Natural killer cell (primary cell): ENCODE data around the gene RBM5. TPM values are rescaled to one million over a fixed set of nuclear protein-coding genes. Genes with fewer than 3 reads are reported as not detected.

Source experiments
- ATAC-seq, 3 donors: fragments of 150-1000 bp in 2 of 3; fragments of 200-7000 bp in 1 of 3; cut with Tn5 transposase; 1 replicate in 1 of 3; 2 replicates in 2 of 3; pipeline ENCODE4 v1.10.0; 2021; ENCODE audit warnings: mild to moderate bottlenecking in 2 of 3, moderate library complexity in 2 of 3
- DNase-seq, 2 donors: peaks; one replicate each; pipeline versions ENCODE4 v3.0.0 to v3.0.0-alpha.2; 2013 to 2021; ENCODE audit warnings: mixed read lengths in 1 of 2
- H3K27ac ChIP-seq: one replicate; pipeline ENCODE4 v1.5.1; 2013; ENCODE audit warnings: mild to moderate bottlenecking, low read length
- H3K27me3 ChIP-seq: one replicate; pipeline ENCODE4 v1.6.1; 2013; ENCODE audit warnings: low read length; ENCODE audit not compliant: control insufficient read depth, insufficient read depth
- H3K36me3 ChIP-seq: one replicate; pipeline ENCODE4 v1.6.1; 2013; ENCODE audit warnings: low read length; ENCODE audit not compliant: control insufficient read depth, insufficient read depth
- H3K4me1 ChIP-seq: one replicate; pipeline ENCODE4 v1.6.1; 2013; ENCODE audit warnings: low read length; ENCODE audit not compliant: control insufficient read depth, insufficient read depth
- H3K4me3 ChIP-seq: one replicate; pipeline ENCODE4 v1.5.1; 2013; ENCODE audit warnings: low read length
- H3K9me3 ChIP-seq: one replicate; pipeline ENCODE4 v1.6.1; 2013; ENCODE audit warnings: low read length; ENCODE audit not compliant: control insufficient read depth, insufficient read depth
- H3K27ac Mint-ChIP-seq, 2 donors: one replicate each; pipeline ENCODE4 v1.8.0; 2022; ENCODE audit warnings: mild to moderate bottlenecking in 2 of 2, mixed read lengths in 2 of 2, moderate library complexity in 1 of 2
- H3K27me3 Mint-ChIP-seq, 2 donors: one replicate each; pipeline ENCODE4 v1.8.0; 2022; ENCODE audit warnings: low read depth in 2 of 2, mixed read lengths in 2 of 2
- H3K36me3 Mint-ChIP-seq: one replicate; pipeline ENCODE4 v1.8.0; 2022; ENCODE audit warnings: mixed read lengths
- H3K4me1 Mint-ChIP-seq, 2 donors: one replicate each; pipeline ENCODE4 v1.8.0; 2022; ENCODE audit warnings: mixed read lengths in 2 of 2
- H3K4me3 Mint-ChIP-seq: one replicate; pipeline ENCODE4 v1.8.0; 2022; ENCODE audit warnings: mild to moderate bottlenecking, moderate library complexity, mixed read lengths
- H3K9me3 Mint-ChIP-seq, 2 donors: one replicate each; pipeline ENCODE4 v1.8.0; 2022; ENCODE audit warnings: mixed read lengths in 2 of 2
- WGBS: methylation state at CpG from one replicate; pipeline ENCODE4 v1.1.7; 2013; ENCODE audit warnings: missing lambda C conversion rate; ENCODE audit not compliant: insufficient coverage; 5-methylcytosine and 5-hydroxymethylcytosine counted together
- intact Hi-C: fragments of 100-400 bp; cut with micrococcal nuclease; formaldehyde crosslinking; loops from one replicate; pipeline ENCODE4 v1.14.2; 2022
- total RNA-seq, 4 donors: library from RNA; stranded (reverse); fragments of 120-200 nt in 1 of 4; gene quantifications; one replicate each; pipeline versions ENCODE4 v1.2.3 to v1.2.4, GENCODE V29; 2013 to 2022
- TF ChIP-seq, protein P1 (sequence below): fragments of 200-600 bp; IDR thresholded peaks from one replicate; pipeline ENCODE4 v1.8.0; 2022; ENCODE audit warnings: antibody characterized with exemption

RBM5 gene
- total RNA-seq, 3 donors from 2014 or later (not counting 1 experiment from before 2014, with no cell fraction given) = 359 to 473 (median 401) TPM

- Histone ChIP-seq H3K27ac (no peak within 1 kb of the TSS), H3K9me3 (no peaks in the 10 kb centered on the region), H3K36me3 (no peaks in the 10 kb centered on the region), H3K4me3 (no peak within 1 kb of the TSS), H3K4me1 (peaks cover 18% of the 10 kb centered on the region), H3K27me3 (peaks cover 20% of the 10 kb centered on the region)
- H3K4me3 Mint-ChIP-seq = peak within 1 kb of the TSS; percentile 90
- no peaks in the 10 kb centered on the region for H3K36me3 Mint-ChIP-seq
- no peaks in the 10 kb centered on the region for H3K9me3 Mint-ChIP-seq
- peaks cover 23 to 37% of the 10 kb centered on the region in 2 donors for H3K27me3 Mint-ChIP-seq
- WGBS = under 1% methylated on average over 98 of the region's 98 CpGs
- intact Hi-C loops = no loop called here
- DNase-seq (peak; percentile 61 to 87), ATAC-seq (peak; percentile 91 to 93 (median 91))
- H3K27ac Mint-ChIP-seq = no peak within 1 kb of the TSS
- TF ChIP-seq, protein P1, sequence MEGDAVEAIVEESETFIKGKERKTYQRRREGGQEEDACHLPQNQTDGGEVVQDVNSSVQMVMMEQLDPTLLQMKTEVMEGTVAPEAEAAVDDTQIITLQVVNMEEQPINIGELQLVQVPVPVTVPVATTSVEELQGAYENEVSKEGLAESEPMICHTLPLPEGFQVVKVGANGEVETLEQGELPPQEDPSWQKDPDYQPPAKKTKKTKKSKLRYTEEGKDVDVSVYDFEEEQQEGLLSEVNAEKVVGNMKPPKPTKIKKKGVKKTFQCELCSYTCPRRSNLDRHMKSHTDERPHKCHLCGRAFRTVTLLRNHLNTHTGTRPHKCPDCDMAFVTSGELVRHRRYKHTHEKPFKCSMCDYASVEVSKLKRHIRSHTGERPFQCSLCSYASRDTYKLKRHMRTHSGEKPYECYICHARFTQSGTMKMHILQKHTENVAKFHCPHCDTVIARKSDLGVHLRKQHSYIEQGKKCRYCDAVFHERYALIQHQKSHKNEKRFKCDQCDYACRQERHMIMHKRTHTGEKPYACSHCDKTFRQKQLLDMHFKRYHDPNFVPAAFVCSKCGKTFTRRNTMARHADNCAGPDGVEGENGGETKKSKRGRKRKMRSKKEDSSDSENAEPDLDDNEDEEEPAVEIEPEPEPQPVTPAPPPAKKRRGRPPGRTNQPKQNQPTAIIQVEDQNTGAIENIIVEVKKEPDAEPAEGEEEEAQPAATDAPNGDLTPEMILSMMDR = no peak
- H3K4me1 Mint-ChIP-seq = peaks cover 6 to 29% of the 10 kb centered on the region in 2 donors
Observed at GRCh38 chr3:50154840-50155490, 66.2 kb downstream of the RBM5 start, which contains the start of gene SEMA3F. Gene SEMA3F, plus strand, starts transcription at chr3:50155324. Its CDS starts 4,299 bp downstream, at chr3:50159623.

- Mint-ChIP-seq H3K9me3 (no peaks in the 10 kb centered on the region), H3K4me3 (peak overlapping the region; percentile 74), H3K27ac (no peak overlapping the region), H3K4me1 (peaks cover 6 to 29% of the 10 kb centered on the region in 2 donors), H3K27me3 (peaks cover 23 to 37% of the 10 kb centered on the region in 2 donors), H3K36me3 (no peaks in the 10 kb centered on the region)
- Histone ChIP-seq H3K9me3 (no peaks in the 10 kb centered on the region), H3K27me3 (peaks cover 20% of the 10 kb centered on the region), H3K4me3 (no peak overlapping the region), H3K36me3 (no peaks in the 10 kb centered on the region), H3K4me1 (peaks cover 18% of the 10 kb centered on the region), H3K27ac (no peak overlapping the region)
- TF ChIP-seq, protein P1 = no peak
- intact Hi-C loops = no loop called here
- 4% methylated on average over 37 of the region's 37 CpGs for WGBS
- ATAC-seq = no peak
- no peak for DNase-seq
Observed at GRCh38 chr3:50155491-50155878, 66.8 kb downstream of the RBM5 start.

GRCh38 chr3:50155891-50156290 is 67.2 kb downstream of the RBM5 start:
- Mint-ChIP-seq H3K36me3 (no peaks in the 10 kb centered on the region), H3K4me3 (peak overlapping the region; percentile 74), H3K27ac (no peak overlapping the region), H3K4me1 (peaks cover 6 to 29% of the 10 kb centered on the region in 2 donors), H3K27me3 (peaks cover 23 to 37% of the 10 kb centered on the region in 2 donors), H3K9me3 (no peaks in the 10 kb centered on the region)
- no peak for DNase-seq
- ATAC-seq = no peak
- H3K4me3 ChIP-seq = no peak overlapping the region
- H3K9me3 ChIP-seq = no peaks in the 10 kb centered on the region
- WGBS = 40% methylated on average over 13 of the region's 13 CpGs
- peaks cover 20% of the 10 kb centered on the region for H3K27me3 ChIP-seq
- H3K36me3 ChIP-seq = no peaks in the 10 kb centered on the region
- intact Hi-C loops = no loop called here
- peaks cover 18% of the 10 kb centered on the region for H3K4me1 ChIP-seq
- TF ChIP-seq, protein P1 = no peak
- no peak overlapping the region for H3K27ac ChIP-seq
